ENCODE measurements around the gene PLXNC1.

PLXNC1 gene

DNA sequence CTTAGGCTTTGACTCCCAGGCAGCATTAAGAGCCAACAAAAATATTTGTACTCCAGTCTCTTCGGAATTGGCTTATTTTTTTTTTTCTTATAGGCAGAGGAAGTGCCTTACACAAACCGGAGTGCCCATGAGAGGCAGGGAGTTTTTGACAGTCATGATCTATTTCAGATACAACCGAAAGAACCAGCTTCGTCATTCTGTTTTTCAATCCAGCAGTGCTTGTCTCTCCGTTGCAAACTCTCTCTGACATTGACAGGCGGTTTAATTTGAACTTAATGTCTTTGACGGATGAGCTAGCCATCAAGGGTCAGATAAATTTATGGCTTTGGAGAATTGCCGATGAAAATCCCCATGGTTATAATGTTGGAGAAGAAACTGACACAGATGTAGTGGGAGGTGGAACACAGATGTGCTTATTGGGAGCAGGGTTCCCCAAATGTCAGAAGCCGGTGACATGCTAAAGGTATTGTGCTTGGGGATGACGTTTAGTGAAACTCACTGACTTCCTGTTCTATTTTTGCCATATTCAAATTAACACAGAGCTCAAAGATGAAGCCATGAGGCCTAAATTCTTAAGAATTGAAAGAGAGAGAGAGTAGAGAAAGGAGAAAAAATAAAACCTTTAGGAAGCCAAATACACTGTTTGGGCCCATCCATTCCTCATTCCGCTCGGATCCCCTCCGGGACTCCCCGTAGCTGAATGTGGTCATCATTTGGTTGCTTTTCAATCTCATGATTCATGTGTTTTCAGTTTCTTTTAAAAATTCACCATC is 59.7 kb downstream of the PLXNC1 start:
- no peak for DNase-seq

DNA sequence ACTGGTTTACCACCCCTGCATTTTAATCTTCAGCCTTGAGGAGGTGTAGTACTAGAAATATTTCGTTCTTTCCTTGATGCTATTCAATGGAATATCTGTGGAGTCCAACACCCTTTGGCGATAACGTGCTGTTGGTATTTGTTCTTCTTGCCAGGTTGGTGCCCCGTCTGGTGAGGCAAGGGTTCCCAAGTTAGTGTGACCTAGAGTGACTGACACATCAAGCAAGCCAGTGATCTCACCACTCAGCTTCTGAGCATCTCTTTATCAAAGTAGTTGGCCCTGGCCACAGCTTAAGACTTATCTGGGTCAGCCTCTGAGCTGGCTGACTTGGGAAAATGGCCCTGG is 60.2 kb downstream of the PLXNC1 start:
- DNase-seq, result no peak

DNA sequence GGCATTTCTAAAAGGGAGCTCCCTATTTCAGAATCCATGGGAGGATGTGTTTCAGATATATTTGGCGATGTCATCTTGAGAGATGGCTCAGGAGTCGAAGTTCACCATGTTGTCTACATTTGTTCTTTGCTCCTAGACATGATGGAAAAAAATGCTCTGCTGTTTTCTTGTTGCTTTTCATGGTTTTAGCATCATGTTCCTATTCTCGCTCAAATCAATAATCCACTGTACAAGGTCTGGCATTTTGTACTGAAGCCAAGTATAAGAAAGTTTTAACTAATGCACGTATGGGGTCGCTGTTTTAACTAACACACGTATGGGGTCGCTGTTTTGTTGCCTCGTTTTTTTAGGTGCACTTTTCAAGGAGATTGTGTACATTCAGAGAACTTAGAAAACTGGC is 60.9 kb downstream of the PLXNC1 start:
- DNase-seq, result no peak

DNA sequence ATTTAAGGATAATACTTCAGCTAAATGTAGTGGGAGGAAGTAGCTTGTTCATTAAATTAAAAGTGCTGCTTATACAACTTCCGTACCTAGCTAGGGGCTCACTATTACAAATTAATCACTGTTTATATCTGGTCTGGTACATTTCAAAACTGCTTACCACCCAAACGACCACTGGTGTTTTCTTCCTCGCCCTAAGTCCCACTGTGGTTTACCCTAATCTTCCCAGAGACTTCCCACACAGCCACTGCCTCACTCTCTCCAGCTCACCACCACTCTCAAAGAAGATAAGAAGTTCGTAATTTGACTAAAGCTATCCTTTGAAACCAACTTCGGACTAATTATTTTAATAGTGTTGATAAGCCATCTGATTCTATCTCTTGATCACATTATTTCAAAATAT is 62.6 kb downstream of the PLXNC1 start:
- no peak for DNase-seq

DNA sequence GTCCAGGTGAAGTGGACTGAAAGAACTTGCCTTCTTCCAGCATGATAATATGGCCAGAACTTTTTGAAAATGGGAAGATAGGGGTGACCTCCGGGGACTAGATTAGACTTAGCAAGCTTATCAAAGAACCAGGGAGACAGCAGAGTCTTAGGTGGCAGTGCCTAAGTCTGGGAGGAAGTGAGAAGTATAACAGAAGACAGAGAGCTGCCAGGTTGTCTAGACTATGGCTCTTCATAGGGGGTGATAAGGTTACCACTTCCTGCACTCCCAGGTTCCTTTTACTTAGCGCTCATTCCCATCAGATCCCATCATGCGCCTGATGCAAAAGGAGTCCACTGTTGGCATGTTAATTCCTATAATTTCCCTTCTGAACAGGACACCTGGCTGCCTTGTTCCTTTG is 69.9 kb downstream of the PLXNC1 start:
- no peak for DNase-seq

DNA sequence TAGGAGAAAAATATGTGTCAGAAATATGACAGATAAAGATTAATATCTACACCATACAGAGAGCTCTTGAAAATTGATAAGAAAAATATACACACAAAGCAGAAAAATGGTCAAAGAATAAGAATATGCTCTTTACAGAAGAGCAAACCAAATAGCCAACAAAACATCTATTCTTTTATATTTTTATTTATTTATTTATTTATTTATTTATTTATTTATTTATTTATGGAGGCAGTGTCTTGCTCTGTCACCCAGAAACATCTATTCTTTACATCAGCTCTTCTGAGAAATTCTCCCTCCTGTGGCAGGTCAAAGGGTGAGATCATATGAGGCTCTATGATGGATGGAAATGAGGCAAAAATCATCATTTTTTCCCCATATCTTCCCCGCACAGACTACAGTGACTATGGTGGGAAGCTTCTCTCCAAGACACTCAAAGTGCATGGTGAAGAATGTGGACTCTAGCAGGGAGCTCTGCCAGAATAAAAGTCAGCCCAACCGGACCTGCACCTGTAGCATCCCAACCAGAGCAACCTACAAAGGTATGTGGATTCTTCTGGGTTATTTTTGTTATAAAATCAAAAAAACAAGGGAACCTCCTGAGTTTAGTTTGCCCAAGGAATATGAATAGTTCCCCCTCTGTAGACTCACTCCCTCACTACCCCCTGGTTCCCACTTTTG is 71.4 kb downstream of the PLXNC1 start:
- no peak for DNase-seq

DNA sequence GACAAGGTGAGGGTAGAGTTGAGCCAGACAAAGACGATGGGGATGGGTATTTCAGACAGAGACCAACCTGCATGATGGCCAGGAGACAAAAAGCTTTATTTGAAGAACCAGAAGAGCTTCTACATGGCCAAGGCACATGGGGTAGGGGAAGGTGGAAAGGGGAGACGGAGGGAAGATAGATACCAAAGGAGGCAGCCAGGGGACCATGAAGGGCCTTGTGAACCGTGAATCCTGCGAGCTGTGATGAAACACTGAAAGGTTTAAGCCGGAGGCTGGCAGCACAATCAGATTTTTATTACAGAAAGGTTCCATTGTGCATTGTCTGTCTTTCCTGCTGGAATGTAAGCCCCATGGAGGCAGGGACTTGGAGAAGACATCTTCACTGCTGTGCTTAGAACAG is 72.4 kb downstream of the PLXNC1 start:
- no peak for DNase-seq

DNA sequence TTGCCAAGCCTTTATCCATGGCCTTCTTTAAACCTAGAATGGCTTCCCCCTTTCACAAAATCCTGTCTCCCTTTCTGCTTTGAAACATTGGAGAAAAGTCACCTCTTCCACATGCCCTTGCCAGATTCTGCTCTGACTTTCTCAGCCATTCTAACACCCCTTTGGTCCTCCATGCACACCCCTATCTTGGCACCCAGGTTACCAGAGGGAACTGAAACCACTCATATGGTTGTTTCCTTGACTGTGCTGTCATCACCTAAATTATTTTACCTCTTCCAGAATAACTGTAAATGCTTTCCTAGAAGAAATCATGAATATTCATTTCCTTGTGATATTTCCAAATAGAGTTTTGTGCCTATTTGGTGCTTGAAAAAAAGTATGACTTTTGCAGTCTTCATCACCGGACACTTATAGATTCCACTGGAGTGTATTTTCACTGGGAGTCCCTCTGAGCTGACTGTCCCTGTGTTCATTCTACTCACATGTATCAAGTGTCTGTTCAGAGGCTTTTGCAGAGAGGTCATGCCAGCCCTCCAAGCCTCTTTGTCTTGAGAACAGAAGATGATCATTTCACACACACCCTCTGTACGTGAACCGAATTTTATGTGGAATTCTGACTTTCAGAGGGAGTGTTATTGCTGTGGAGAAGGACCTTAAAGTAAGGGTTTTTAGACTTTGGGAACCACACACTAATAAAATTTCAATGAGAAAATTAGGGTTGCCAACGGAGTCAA is 74.1 kb downstream of the PLXNC1 start:
- no peak for DNase-seq

DNA sequence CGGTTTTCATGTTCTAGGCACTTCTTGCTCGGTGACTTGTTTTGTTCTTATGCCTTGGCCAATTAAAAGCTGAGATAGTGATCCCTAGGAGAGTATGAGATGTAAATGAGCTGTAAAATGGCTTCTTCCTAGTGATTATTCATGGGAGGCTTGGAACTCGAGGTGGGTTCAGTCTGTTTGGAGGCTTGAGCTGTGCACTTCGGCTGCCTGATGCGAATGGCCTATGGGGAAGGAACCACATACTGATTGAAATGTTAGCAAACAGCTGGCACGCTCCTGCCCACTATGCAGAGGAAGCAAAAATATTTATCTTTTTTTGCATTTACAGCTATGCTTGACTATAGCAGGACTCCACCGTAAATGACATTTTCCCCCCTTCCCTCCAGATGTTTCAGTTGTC is 75.5 kb downstream of the PLXNC1 start:
- DNase-seq, result no peak

DNA sequence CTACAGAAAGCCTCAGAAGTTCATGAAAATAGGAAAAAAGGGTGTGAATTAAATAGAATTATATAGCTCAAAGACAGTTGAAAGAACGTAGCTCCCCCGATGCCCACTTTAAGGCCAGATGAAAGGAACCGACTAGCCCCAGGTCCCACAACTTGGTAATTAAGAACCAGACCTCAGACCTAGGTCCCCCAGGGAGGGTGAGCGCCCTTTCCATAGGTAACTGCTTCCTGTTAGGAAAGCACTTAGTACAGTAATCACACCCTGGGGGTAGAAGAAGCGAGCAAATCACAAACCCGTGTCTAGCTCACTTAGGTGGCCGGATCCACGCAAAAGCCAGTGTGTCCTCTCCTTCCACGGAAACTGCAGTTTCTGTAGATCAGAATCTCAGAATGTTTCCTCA is 77.1 kb downstream of the PLXNC1 start:
- no peak for DNase-seq

DNA sequence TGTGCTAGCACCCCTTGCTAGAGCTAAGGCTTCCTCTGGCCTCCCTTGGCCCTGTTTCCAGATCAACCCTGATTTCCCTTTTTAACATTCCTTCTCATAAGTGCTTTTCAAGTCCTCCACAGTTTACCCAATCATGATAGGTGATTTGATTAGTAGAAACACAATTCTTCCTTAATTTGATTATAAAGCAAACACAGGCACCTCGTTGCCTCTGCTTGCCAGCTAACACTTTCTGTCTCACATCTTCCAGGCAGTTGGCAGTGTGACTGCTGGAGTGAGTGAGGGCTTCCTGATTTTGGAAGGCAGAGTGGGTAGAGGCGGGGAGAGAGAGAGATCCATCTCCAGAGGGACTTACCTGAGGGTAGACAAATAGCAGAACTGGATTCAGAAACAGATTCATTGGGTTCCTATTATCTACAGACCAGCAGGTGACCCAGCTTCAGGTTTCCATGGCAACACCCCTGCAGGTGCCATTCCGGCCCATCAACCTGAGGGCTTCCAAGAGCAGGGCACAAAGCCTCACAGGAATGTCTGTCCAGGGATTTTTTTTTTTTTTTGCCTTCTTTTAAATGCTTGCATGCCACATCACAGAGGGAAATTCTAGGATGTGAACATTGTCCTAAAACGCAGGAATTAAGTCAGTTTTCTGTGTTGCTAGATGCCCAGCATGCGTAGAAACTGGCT is 77.7 kb downstream of the PLXNC1 start:
- no peak for DNase-seq

DNA sequence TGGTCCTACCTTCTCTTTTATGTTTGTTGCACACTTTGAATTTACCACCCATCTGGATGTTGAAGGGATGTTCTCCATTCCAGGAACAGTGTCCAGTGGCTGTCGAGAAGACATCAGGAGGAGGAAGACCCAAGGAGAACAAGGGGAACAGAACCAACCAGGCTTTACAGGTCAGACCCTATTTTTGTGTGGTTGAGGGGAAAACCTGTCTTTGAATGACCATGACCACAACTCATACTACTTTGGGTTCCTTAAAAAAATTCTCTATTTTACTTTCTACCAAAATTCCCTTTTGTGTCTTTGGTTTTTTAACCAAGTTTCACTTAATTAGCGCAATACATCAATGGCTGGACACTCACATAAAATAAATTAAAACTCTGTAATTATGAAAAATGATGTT is 78.7 kb downstream of the PLXNC1 start:
- DNase-seq, result no peak

DNA sequence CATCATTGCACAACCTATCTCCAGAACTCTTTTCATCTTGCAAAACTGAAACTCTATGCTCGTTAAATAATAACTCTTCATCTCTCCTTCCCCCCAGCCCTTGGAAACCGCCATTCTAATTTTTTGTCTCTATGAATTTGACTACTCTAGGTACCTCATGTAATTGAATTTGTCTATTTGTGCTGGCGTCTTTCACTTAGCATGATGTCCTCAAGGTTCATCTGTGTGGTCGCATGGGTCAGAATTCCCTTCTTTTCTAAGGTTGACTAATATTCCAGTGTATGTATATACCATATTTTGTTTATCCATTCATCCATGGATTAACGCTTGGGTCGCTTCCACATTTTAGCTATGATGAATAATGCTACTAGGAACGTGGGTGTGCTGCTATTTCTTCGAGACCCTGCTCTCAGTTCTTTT is 80.1 kb downstream of the PLXNC1 start:
- DNase-seq, result no peak

DNA sequence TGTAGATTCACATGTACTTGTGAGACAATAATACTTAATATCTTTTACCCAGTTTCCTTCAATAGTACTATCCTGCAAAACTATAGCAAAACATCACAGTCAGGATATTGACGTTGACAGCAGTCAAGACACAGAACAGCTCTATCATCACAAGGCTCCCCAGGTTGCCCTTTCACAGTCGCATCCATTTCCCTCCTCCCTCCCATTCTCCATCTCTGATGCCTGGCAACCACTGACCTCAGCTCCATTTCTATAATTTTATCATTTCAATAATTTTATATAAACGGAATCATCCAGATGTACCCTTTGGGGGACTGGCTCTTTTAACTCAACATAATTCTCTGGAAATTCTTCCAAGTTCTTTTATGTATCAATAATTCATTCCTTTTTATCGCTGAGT is 81.5 kb downstream of the PLXNC1 start:
- no peak for DNase-seq

DNA sequence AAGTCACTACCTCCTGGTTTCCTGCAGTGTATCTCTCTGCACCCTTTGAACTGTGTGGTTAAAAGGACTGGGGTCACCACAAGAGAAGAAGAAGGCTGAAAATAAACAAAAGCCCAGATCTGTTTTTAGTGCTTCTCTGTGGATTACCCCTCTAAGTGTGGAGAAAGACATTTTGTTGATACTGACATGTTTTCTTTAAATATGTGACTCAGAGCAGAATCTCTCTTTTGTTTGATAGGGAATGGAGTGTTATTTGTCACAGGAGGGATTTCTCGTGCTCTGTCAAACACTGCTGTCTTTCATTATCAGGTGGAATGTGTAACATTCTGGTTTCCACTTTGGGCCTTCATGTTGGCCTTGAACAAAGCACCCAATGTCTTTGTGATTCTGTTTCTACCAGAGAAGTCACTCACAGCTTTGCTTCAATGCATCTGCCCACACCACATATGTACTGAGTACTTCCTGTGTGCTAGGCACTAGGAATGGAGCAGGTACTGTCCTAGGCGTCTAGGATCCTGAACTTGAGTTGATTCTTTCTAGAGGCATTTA is 82.1 kb downstream of the PLXNC1 start:
- DNase-seq, result no peak

DNA sequence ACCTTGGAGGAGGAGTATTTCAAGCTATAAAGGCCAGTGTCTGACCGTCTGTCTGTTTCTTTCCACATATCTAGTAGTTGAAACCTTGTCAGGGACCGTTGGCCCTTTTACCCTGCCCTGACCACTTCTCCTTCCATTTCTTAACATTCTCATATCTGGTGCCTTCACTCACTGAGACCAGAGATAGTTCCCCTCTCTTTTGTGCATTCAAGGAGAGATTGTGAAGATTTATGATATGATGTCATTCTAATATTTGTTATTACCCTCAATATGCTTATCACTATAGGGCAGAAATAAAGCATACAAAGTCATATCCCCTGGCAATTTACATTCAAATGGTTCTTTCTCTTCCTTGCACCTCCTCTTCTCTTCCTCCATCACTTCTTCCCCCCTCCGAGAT is 83.3 kb downstream of the PLXNC1 start:
- DNase-seq, result no peak

DNA sequence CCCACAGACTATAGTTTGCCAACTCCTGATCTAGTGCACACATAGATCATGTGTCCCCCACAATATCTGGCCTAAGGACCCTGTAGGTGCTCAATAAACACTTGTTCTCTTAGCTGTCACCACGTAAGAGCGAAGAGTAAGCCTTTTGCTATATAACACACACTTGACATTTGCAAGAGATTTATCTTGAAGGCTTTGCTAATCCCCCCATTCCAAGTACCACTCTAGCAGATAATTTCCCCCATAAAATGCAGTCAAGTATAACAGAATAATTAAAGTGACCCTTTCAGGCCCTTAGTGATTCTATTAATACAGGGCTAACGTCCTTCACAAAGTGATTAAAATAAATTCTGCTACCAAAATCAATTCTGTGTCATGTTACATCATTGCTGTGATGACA is 87.5 kb downstream of the PLXNC1 start:
- peak; percentile 51 for DNase-seq

DNA sequence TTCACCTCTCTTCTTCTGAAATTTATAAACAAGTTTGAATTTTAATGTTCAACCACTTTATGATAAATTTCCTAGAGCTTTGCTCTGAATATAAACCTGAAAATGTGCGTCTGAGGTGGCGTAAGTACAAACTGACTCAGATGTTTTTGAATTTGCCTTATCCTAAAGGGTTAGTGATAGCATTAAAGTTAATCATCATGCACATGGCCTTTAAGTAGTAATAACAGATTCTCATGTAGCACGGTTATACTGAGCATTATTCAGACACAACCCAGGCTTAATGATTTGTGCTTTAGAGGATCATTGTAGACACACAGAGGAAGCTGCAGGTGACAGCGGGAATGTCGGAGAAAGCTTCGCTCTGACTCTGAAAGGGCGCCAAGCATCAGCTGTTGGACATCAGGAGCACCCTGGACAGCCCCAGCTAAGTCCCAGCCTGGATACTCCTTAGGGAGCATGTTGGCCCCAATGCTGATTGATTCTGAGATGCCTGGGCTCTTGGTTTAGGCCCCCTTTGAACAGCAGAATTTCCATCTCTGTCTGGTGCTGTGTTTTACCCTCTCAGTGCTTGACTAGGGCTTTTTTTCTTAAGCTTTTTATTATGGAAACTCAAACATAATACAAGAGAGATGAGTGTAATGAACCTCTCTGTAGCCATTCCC is 91.1 kb downstream of the PLXNC1 start:
- DNase-seq, result no peak

DNA sequence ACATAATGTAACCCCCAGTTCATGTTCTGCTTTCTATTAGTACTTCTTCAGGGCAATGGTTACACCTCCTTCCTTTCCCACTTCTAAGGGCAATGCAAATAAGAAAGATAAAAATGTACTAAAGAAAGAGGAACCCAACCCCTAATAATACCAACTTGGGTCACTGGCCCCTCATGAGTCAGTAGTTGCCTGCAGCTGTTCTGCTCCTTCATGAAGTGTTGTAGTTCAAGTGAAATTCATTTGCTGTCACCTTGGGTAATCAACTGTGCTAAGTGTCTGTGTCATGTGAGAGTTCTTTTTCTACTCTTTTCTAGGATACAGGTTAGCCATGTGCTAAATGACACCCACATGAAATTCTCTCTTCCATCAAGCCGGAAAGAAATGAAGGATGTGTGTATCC is 91.8 kb downstream of the PLXNC1 start:
- DNase-seq, result no peak

DNA sequence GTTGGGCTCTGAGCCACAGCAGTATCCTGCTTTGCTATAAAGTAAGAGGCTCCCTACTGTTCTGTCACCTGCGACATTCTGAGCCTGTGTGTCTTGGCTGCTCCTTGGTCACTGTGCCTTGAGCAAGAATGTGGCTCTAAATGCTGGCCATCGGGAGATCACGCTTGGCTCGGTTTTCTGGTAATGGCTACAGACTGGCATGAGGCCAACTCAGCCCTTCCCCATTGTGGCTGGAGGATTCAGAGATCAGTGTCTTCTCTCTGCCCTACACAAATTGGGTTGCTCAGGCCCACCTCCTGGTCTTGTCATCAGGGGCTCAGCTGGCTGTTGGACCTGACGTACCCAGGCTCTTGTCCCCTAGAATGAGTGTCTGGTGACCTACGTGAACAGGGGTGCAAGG is 94.5 kb downstream of the PLXNC1 start:
- no peak for DNase-seq

DNA sequence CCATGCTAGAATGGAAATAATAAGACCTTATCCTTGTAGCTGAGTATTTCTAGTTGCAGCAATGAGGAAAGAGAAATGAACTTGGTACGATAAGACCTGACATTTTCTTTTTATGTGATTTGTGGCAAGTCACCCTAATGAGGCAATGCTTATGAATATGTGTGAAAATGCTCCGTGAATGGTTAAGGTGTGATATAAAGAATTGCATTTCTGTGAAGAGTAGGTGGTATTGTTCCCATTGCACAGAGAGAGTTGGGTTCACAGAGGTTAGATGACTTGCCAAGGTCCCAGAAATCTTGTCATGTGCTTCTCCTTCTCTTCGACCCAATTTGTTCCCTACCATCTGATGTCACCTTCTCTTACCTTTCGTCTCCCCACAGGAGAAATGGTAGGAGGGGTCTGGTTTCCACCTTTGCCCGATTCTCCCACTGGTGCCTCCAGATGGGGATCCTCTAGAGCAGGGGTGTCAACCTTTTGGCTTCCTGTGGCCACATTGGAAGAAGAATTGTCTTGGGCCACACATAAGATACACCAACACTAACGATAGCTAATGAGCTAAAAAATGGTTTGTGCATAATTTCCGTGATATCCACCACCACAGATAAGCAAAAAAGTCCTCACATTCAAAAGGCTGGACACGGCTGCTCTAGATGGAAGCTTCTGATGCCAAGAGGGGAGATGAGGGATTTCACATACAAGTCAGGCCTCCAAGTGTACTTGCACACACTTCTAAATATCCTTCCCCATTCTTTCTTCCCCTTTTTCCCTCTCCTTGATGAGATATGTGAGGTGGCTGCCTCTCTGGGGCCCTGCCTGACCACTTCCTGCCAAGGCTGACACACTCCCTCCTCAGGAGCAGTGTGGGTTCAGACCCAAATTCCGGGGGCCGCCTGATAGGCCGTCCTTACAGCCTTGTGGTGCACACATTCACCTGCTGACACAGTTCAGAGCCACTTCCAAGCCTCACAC is 96.1 kb downstream of the PLXNC1 start:
- no peak for DNase-seq

Measured in NCI-H82 (cell line).